ENCODE results near the gene ATP9A. TPM values are rescaled to one million over a fixed set of nuclear protein-coding genes. Genes with fewer than 3 reads are reported as not detected.

The ATP9A gene
- polyA plus RNA-seq, 1 donor (not counting 4 experiments of a cell fraction or from before 2014, with no cell fraction given) = 5.8 TPM

GRCh38 chr20:51586005-51586440 is 182.2 kb downstream of the ATP9A start:
- H3K9ac ChIP-seq (ENCODE audit: control insufficient read depth, extremely low read depth, insufficient read depth, low read length) = no peak overlapping the region
- H4K20me1 ChIP-seq (ENCODE audit: control insufficient read depth, extremely low read depth, insufficient read depth, low read length) = no peaks in the 10 kb centered on the region
- no peak overlapping the region for H3K4me3 ChIP-seq (ENCODE audit: control insufficient read depth in 2 of 3, extremely low read depth in 1 of 3, insufficient read depth in 2 of 3, low read depth in 1 of 3, low read length in 3 of 3)
- H3K4me1 ChIP-seq (ENCODE audit: control insufficient read depth, extremely low read depth, insufficient read depth, low read length) = peaks cover 3% of the 10 kb centered on the region
- TF ChIP-seq EZH2 (IDR thresholded peaks at IDR 0.05; ENCODE audit: low read length) = no peak
- TF ChIP-seq CTCF (optimal IDR thresholded peaks at IDR 0.05 in 1 of 3, IDR thresholded peaks at IDR 0.05 in 1 of 3, conservative IDR thresholded peaks at IDR 0.05 in 1 of 3; ENCODE audit: extremely low read depth in 1 of 3, insufficient read depth in 2 of 3, low read length in 3 of 3) = no peak
- no peak overlapping the region for H3K27ac ChIP-seq (ENCODE audit: control insufficient read depth, insufficient read depth, low read length)
- FAIRE-seq (no peak), DNase-seq (ENCODE audit: low read depth, low spot score) (no peak)
- H3K4me2 ChIP-seq (ENCODE audit: control insufficient read depth, extremely low read depth, insufficient read depth, low read depth, low read length) = no peak overlapping the region
- dilution Hi-C loops (cut with MboI; ENCODE audit: extremely low pct_ligation_motif_present, low sequenced_read_pairs) = no loop called here
- H3K9me1 ChIP-seq (ENCODE audit: control insufficient read depth, extremely low read depth, insufficient read depth, low read length) = no peaks in the 10 kb centered on the region
- H3K79me2 ChIP-seq (ENCODE audit: control insufficient read depth, insufficient read depth, low read length) = no peaks in the 10 kb centered on the region
- H3K36me3 ChIP-seq (ENCODE audit: control insufficient read depth in 2 of 2, extremely low read depth in 1 of 2, insufficient read depth in 2 of 2, low read length in 2 of 2) = no peaks in the 10 kb centered on the region
- H3K27me3 ChIP-seq (ENCODE audit: control insufficient read depth, extremely low read depth, insufficient read depth, low read length) = no peaks in the 10 kb centered on the region
- H3K9me3 ChIP-seq (ENCODE audit: control insufficient read depth, low read depth, low read length) = no peaks in the 10 kb centered on the region
- no peak overlapping the region for H2AFZ ChIP-seq (ENCODE audit: control insufficient read depth, low read length)

- no peak for TF ChIP-seq EZH2 (IDR thresholded peaks at IDR 0.05; ENCODE audit: low read length)
- no peak for TF ChIP-seq CTCF (optimal IDR thresholded peaks at IDR 0.05 in 1 of 3, IDR thresholded peaks at IDR 0.05 in 1 of 3, conservative IDR thresholded peaks at IDR 0.05 in 1 of 3; ENCODE audit: extremely low read depth in 1 of 3, insufficient read depth in 2 of 3, low read length in 3 of 3)
- dilution Hi-C loops (cut with MboI; ENCODE audit: extremely low pct_ligation_motif_present, low sequenced_read_pairs) = no loop called here
- no peaks in the 10 kb centered on the region for H3K79me2 ChIP-seq (ENCODE audit: control insufficient read depth, insufficient read depth, low read length)
- no peaks in the 10 kb centered on the region for H4K20me1 ChIP-seq (ENCODE audit: control insufficient read depth, extremely low read depth, insufficient read depth, low read length)
- H3K9ac ChIP-seq (ENCODE audit: control insufficient read depth, extremely low read depth, insufficient read depth, low read length) = no peak overlapping the region
- no peaks in the 10 kb centered on the region for H3K27me3 ChIP-seq (ENCODE audit: control insufficient read depth, extremely low read depth, insufficient read depth, low read length)
- peaks cover 3% of the 10 kb centered on the region for H3K4me1 ChIP-seq (ENCODE audit: control insufficient read depth, extremely low read depth, insufficient read depth, low read length)
- no peaks in the 10 kb centered on the region for H3K9me3 ChIP-seq (ENCODE audit: control insufficient read depth, low read depth, low read length)
- H2AFZ ChIP-seq (ENCODE audit: control insufficient read depth, low read length) = no peak overlapping the region
- no peaks in the 10 kb centered on the region for H3K9me1 ChIP-seq (ENCODE audit: control insufficient read depth, extremely low read depth, insufficient read depth, low read length)
- no peak for DNase-seq (ENCODE audit: low read depth, low spot score)
- H3K4me3 ChIP-seq (ENCODE audit: control insufficient read depth in 2 of 3, extremely low read depth in 1 of 3, insufficient read depth in 2 of 3, low read depth in 1 of 3, low read length in 3 of 3) = no peak overlapping the region
- H3K4me2 ChIP-seq (ENCODE audit: control insufficient read depth, extremely low read depth, insufficient read depth, low read depth, low read length) = no peak overlapping the region
- H3K27ac ChIP-seq (ENCODE audit: control insufficient read depth, insufficient read depth, low read length) = no peak overlapping the region
- no peak for FAIRE-seq
- no peaks in the 10 kb centered on the region for H3K36me3 ChIP-seq (ENCODE audit: control insufficient read depth in 2 of 2, extremely low read depth in 1 of 2, insufficient read depth in 2 of 2, low read length in 2 of 2)
Observed at GRCh38 chr20:51585148-51585547, 183.0 kb downstream of the ATP9A start.
